H9 (cell line): ENCODE measurements around the gene ZNF451. TPM values are rescaled to one million over a fixed set of nuclear protein-coding genes. Genes with fewer than 3 reads are reported as not detected.
"Not testable (repeated sequence)": the region's sequence is repeated elsewhere in the genome, so short reads cannot be mapped to it uniquely, and the experiment has no call there.

Experiments used
- DNase-seq: peaks from one replicate; pipeline ENCODE4 v3.0.0-alpha.2; 2017
- H2AFZ ChIP-seq: one replicate; pipeline ENCODE4 v1.6.1; 2013; ENCODE audit warnings: mild to moderate bottlenecking, low read length, control low read depth, moderate library complexity
- H2AK5ac ChIP-seq: 2 replicates; pipeline ENCODE4 v1.6.1; 2013; ENCODE audit warnings: low read length, control low read depth, mixed read lengths; ENCODE audit not compliant: insufficient read length
- H2BK120ac ChIP-seq: one replicate; pipeline ENCODE4 v1.6.1; 2013; ENCODE audit warnings: low read depth, mild to moderate bottlenecking, low read length, control low read depth, inconsistent platforms; ENCODE audit not compliant: poor library complexity, severe bottlenecking
- H2BK12ac ChIP-seq: 2 replicates; pipeline ENCODE4 v1.6.1; 2013; ENCODE audit warnings: low read length, control low read depth, mixed read lengths, low read depth; ENCODE audit not compliant: insufficient read length
- H2BK15ac ChIP-seq: 2 replicates; pipeline ENCODE4 v1.6.1; 2013; ENCODE audit warnings: low read depth, low read length, control low read depth
- H2BK20ac ChIP-seq: one replicate; pipeline ENCODE4 v1.6.1; 2013; ENCODE audit warnings: low read depth, mild to moderate bottlenecking, low read length, control low read depth, inconsistent platforms; ENCODE audit not compliant: poor library complexity, severe bottlenecking
- H2BK5ac ChIP-seq: 2 replicates; pipeline ENCODE4 v1.6.1; 2013; ENCODE audit warnings: low read length, control low read depth, mixed read lengths; ENCODE audit not compliant: insufficient read length
- H3K14ac ChIP-seq: 2 replicates; pipeline ENCODE4 v1.6.1; 2013; ENCODE audit warnings: low read length, control low read depth; ENCODE audit not compliant: insufficient read depth
- H3K18ac ChIP-seq: 2 replicates; pipeline ENCODE4 v1.6.1; 2013; ENCODE audit warnings: low read depth, mild to moderate bottlenecking, mixed read lengths, low read length, control low read depth; ENCODE audit not compliant: insufficient read length
- H3K23ac ChIP-seq: 2 replicates; pipeline ENCODE4 v1.6.1; 2013; ENCODE audit warnings: low read length, control low read depth, mixed read lengths, low read depth; ENCODE audit not compliant: insufficient read length
- H3K23me2 ChIP-seq: 2 replicates; pipeline ENCODE4 v1.6.1; 2013; ENCODE audit warnings: low read depth, mild to moderate bottlenecking, mixed read lengths, low read length, control low read depth; ENCODE audit not compliant: insufficient read length, poor library complexity, severe bottlenecking
- H3K27ac ChIP-seq: 2 replicates; pipeline ENCODE4 v1.5.1; 2013; ENCODE audit warnings: low read length, control low read depth, mixed read lengths, low read depth; ENCODE audit not compliant: insufficient read length
- H3K27me3 ChIP-seq: 2 replicates; pipeline ENCODE4 v1.6.1; 2013; ENCODE audit warnings: low read length, control low read depth, inconsistent platforms; ENCODE audit not compliant: insufficient read depth
- H3K4ac ChIP-seq: 2 replicates; pipeline ENCODE4 v1.6.1; 2013; ENCODE audit warnings: low read depth, mild to moderate bottlenecking, control low read depth, inconsistent platforms, low read length, moderate library complexity
- H3K4me1 ChIP-seq: 2 replicates; pipeline ENCODE4 v1.6.1; 2013; ENCODE audit warnings: low read length, control low read depth, inconsistent platforms; ENCODE audit not compliant: insufficient read depth
- H3K4me2 ChIP-seq: 2 replicates; pipeline ENCODE4 v1.6.1; 2013; ENCODE audit warnings: low read length, control low read depth, mixed read lengths; ENCODE audit not compliant: insufficient read length, insufficient read depth
- H3K56ac ChIP-seq: 2 replicates; pipeline ENCODE4 v1.6.1; 2013; ENCODE audit warnings: low read depth, mild to moderate bottlenecking, mixed read lengths, low read length, control low read depth; ENCODE audit not compliant: insufficient read length
- H3K79me1 ChIP-seq: 2 replicates; pipeline ENCODE4 v1.6.1; 2013; ENCODE audit warnings: low read depth, mild to moderate bottlenecking, moderate library complexity, low read length, control low read depth, inconsistent platforms; ENCODE audit not compliant: insufficient read depth, poor library complexity, severe bottlenecking
- H3K79me2 ChIP-seq: 2 replicates; pipeline ENCODE4 v1.6.1; 2013; ENCODE audit warnings: low read length, control low read depth, inconsistent platforms; ENCODE audit not compliant: insufficient read depth
- H3K9ac ChIP-seq: 2 replicates; pipeline ENCODE4 v1.6.1; 2013; ENCODE audit warnings: low read length, control low read depth, mixed read lengths; ENCODE audit not compliant: insufficient read length; ENCODE audit errors: extremely low read depth
- H3K9me3 ChIP-seq: one replicate; pipeline ENCODE4 v1.6.1; 2013; ENCODE audit warnings: low read depth, low read length, inconsistent platforms; ENCODE audit not compliant: control insufficient read depth
- H3T11ph ChIP-seq: one replicate; pipeline ENCODE4 v1.6.1; 2013; ENCODE audit warnings: mild to moderate bottlenecking, low read length, control low read depth, inconsistent platforms
- H4K20me1 ChIP-seq: one replicate; pipeline ENCODE4 v1.6.1; 2013; ENCODE audit not compliant: control insufficient read depth, insufficient read length, insufficient read depth
- H4K5ac ChIP-seq: 2 replicates; pipeline ENCODE4 v1.6.1; 2013; ENCODE audit warnings: low read depth, mild to moderate bottlenecking, mixed read lengths, low read length, control low read depth; ENCODE audit not compliant: insufficient read length
- H4K8ac ChIP-seq: replicated peaks from 2 replicates; pipeline ENCODE4 v1.6.1; 2013; ENCODE audit warnings: low read length, control low read depth, mixed read lengths, low read depth; ENCODE audit not compliant: insufficient read length
- H4K91ac ChIP-seq: 2 replicates; pipeline ENCODE4 v1.6.1; 2013; ENCODE audit warnings: low read depth, mild to moderate bottlenecking, moderate library complexity, mixed read lengths, low read length, control low read depth; ENCODE audit not compliant: insufficient read length
- H3K27ac Mint-ChIP-seq, 3 experiments: 2 replicates in 2 of 3; 3 replicates in 1 of 3; pipeline ENCODE4 v1.8.0; 2020 to 2021; ENCODE audit warnings: mixed read lengths in 3 of 3, mild to moderate bottlenecking in 1 of 3, moderate library complexity in 1 of 3
- H3K27me3 Mint-ChIP-seq: 2 replicates; pipeline ENCODE4 v1.8.0; 2021; ENCODE audit warnings: low read depth, mild to moderate bottlenecking, moderate library complexity, mixed read lengths
- H3K36me3 Mint-ChIP-seq, 3 experiments: 2 replicates in 2 of 3; 3 replicates in 1 of 3; pipeline ENCODE4 v1.8.0; 2020 to 2021; ENCODE audit warnings: low read depth in 3 of 3, mixed read lengths in 3 of 3; ENCODE audit not compliant: insufficient read depth in 1 of 3
- H3K4me1 Mint-ChIP-seq, 2 experiments: 2 replicates each; pipeline ENCODE4 v1.8.0; 2020; ENCODE audit warnings: mixed read lengths in 2 of 2
- H3K4me3 Mint-ChIP-seq, 2 experiments: 2 replicates in 1 of 2; 3 replicates in 1 of 2; pipeline ENCODE4 v1.8.0; 2020 to 2021; ENCODE audit warnings: mild to moderate bottlenecking in 2 of 2, mixed read lengths in 2 of 2, moderate library complexity in 1 of 2
- H3K9me3 Mint-ChIP-seq, 2 experiments: 2 replicates in 1 of 2; 3 replicates in 1 of 2; pipeline ENCODE4 v1.8.0; 2020; ENCODE audit warnings: mild to moderate bottlenecking in 2 of 2, mixed read lengths in 2 of 2, moderate library complexity in 1 of 2
- WGBS: extraction: QIAGEN DNeasy Blood & Tissue Kit; methylation state at CpG from one replicate; pipeline ENCODE4 v1.1.7; 2013; ENCODE audit warnings: missing lambda C conversion rate, low lambda C conversion rate, mixed read lengths; ENCODE audit not compliant: insufficient read length; ENCODE audit errors: extremely low coverage; 5-methylcytosine and 5-hydroxymethylcytosine counted together
- total RNA-seq: library from RNA; stranded (reverse); gene quantifications from 2 replicates; pipeline ENCODE4 v1.2.1, GENCODE V29; 2021

Gene ZNF451
- total RNA-seq, 1 experiment from 2014 or later: 71.2 TPM

- H2AK5ac ChIP-seq, H3K4me1 ChIP-seq, H3K18ac ChIP-seq, H3K23me2 ChIP-seq, H3T11ph ChIP-seq, H4K91ac ChIP-seq, DNase-seq, H3K9ac ChIP-seq, H3K23ac ChIP-seq, H3K79me2 ChIP-seq, H3K14ac ChIP-seq, H3K56ac ChIP-seq, H4K5ac ChIP-seq, H3K79me1 ChIP-seq, H3K27ac Mint-ChIP-seq, H2BK20ac ChIP-seq, H3K27me3 ChIP-seq, H3K27me3 Mint-ChIP-seq, H2BK12ac ChIP-seq, H2AFZ ChIP-seq, H2BK120ac ChIP-seq, H3K4me2 ChIP-seq, H3K9me3 ChIP-seq, H3K27ac ChIP-seq, H4K8ac ChIP-seq, H3K4ac ChIP-seq, H2BK5ac ChIP-seq, H2BK15ac ChIP-seq, H4K20me1 ChIP-seq, H3K9me3 Mint-ChIP-seq: not testable (repeated sequence)
- WGBS: no CpG with 5 or more reads among the region's 7 CpGs
- peak overlapping the region; percentile 46 to 70 for H3K4me3 Mint-ChIP-seq
- peaks cover 10 to 27% (median 25%) of the 10 kb centered on the region in 3 experiments; a peak in 6 of 7 replicates for H3K36me3 Mint-ChIP-seq
- H3K4me1 Mint-ChIP-seq: peaks cover 31 to 36% of the 10 kb centered on the region in 2 experiments
Observed at GRCh38 chr6:57091375-57091774, 1.4 kb downstream of the ZNF451 start.
